ENCODE results near the gene UROC1. TPM values are rescaled to one million over a fixed set of nuclear protein-coding genes. Genes with fewer than 3 reads are reported as not detected.

Gene UROC1
- total RNA-seq, 1 experiment from 2014 or later, result not detected

DNA sequence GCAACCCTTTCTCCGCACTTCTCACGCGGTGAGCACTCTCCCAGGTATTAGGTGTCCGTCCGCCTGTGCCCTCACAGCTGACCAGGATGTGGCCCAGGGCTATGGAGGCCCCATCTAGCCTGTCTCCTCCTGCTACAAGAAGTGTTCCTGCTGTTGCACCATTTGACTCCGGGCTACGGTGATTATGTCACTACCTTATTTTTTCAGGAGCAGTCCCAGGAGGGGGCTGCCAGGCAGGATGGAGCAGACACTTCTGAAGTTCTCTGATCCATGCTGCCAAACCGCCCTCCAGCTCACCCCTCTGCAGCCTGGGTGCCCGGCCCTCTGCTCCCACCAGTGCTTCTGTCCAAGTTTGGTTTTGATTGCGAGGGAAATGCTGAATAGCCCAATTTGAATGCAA, 78.8 kb downstream of the UROC1 start:
- TF ChIP-seq, protein P1, sequence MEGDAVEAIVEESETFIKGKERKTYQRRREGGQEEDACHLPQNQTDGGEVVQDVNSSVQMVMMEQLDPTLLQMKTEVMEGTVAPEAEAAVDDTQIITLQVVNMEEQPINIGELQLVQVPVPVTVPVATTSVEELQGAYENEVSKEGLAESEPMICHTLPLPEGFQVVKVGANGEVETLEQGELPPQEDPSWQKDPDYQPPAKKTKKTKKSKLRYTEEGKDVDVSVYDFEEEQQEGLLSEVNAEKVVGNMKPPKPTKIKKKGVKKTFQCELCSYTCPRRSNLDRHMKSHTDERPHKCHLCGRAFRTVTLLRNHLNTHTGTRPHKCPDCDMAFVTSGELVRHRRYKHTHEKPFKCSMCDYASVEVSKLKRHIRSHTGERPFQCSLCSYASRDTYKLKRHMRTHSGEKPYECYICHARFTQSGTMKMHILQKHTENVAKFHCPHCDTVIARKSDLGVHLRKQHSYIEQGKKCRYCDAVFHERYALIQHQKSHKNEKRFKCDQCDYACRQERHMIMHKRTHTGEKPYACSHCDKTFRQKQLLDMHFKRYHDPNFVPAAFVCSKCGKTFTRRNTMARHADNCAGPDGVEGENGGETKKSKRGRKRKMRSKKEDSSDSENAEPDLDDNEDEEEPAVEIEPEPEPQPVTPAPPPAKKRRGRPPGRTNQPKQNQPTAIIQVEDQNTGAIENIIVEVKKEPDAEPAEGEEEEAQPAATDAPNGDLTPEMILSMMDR (conservative IDR thresholded peaks at IDR 0.05), result no peak
- H3K36me3 Mint-ChIP-seq (ENCODE audit: insufficient read depth in 1 of 3, low read depth in 3 of 3), result peaks cover 0 to 35% (median 24%) of the 10 kb centered on the region in 3 experiments; a peak in 5 of 7 replicates

More for the DNA sequence above, 78.8 kb downstream of the UROC1 start:
- H3K18ac ChIP-seq (ENCODE audit: insufficient read length, low read depth, low read length), result no peak overlapping the region
- no peak overlapping the region for H2BK15ac ChIP-seq (ENCODE audit: low read depth, low read length)
- no peaks in the 10 kb centered on the region for H3K23me2 ChIP-seq (ENCODE audit: insufficient read length, low read depth, low read length, poor library complexity, severe bottlenecking)
- H2BK120ac ChIP-seq (ENCODE audit: low read depth, low read length, poor library complexity, severe bottlenecking), result no peak overlapping the region
- no CpG with 5 or more reads among the region's 10 CpGs for WGBS (ENCODE audit: extremely low coverage, insufficient read length, low lambda C conversion rate)
- no peaks in the 10 kb centered on the region for H3K27me3 ChIP-seq (ENCODE audit: insufficient read depth, low read length)
- H4K20me1 ChIP-seq (ENCODE audit: control insufficient read depth, insufficient read depth, insufficient read length), result no peaks in the 10 kb centered on the region
- H3K9ac ChIP-seq (ENCODE audit: extremely low read depth, insufficient read length, low read length), result no peak overlapping the region
- Mint-ChIP-seq H3K27me3 (ENCODE audit: low read depth) (peaks cover 2% of the 10 kb centered on the region; the same call in 1 of the 2 replicates), H3K27ac (peak overlapping the region in 1 of 3 experiments; percentile 64; a peak in 2 of 7 replicates), H3K4me1 (peaks cover 21 to 36% of the 10 kb centered on the region in 2 experiments), H3K9me3 (no peaks in the 10 kb centered on the region), H3K4me3 (no peak overlapping the region)
- no peak overlapping the region for H2BK12ac ChIP-seq (ENCODE audit: insufficient read length, low read depth, low read length)
- no peak overlapping the region for H2BK5ac ChIP-seq (ENCODE audit: insufficient read length, low read length)
- DNase-seq, result peak; percentile 18
- no peak overlapping the region for H2AK5ac ChIP-seq (ENCODE audit: insufficient read length, low read length)
- no peak overlapping the region for H4K8ac ChIP-seq (replicated peaks; ENCODE audit: insufficient read length, low read depth, low read length)
- H4K5ac ChIP-seq (ENCODE audit: insufficient read length, low read depth, low read length), result no peak overlapping the region
- H3K79me2 ChIP-seq (ENCODE audit: insufficient read depth, low read length), result no peaks in the 10 kb centered on the region
- no peak overlapping the region for H3K4me2 ChIP-seq (ENCODE audit: insufficient read depth, insufficient read length, low read length)
- no peak overlapping the region for H3K27ac ChIP-seq (ENCODE audit: insufficient read length, low read depth, low read length)
- H3K4ac ChIP-seq (ENCODE audit: low read depth, low read length), result no peak overlapping the region
- no peaks in the 10 kb centered on the region for H3K9me3 ChIP-seq (ENCODE audit: control insufficient read depth, low read depth, low read length)
- no peak overlapping the region for H2BK20ac ChIP-seq (ENCODE audit: low read depth, low read length, poor library complexity, severe bottlenecking)
- no peak overlapping the region for H3T11ph ChIP-seq (ENCODE audit: low read length)
- H3K14ac ChIP-seq (ENCODE audit: insufficient read depth, low read length), result no peak overlapping the region
- H3K23ac ChIP-seq (ENCODE audit: insufficient read length, low read depth, low read length), result no peak overlapping the region
- H3K4me1 ChIP-seq (ENCODE audit: insufficient read depth, low read length), result no peaks in the 10 kb centered on the region
- H4K91ac ChIP-seq (ENCODE audit: insufficient read length, low read depth, low read length), result no peak overlapping the region
- H2AFZ ChIP-seq (ENCODE audit: low read length), result no peak overlapping the region
- no peak overlapping the region for H3K56ac ChIP-seq (ENCODE audit: insufficient read length, low read depth, low read length)
- no peaks in the 10 kb centered on the region for H3K79me1 ChIP-seq (ENCODE audit: insufficient read depth, low read depth, low read length, poor library complexity, severe bottlenecking)
